Measurements from ENCODE around the gene GARIN3.

DNA sequence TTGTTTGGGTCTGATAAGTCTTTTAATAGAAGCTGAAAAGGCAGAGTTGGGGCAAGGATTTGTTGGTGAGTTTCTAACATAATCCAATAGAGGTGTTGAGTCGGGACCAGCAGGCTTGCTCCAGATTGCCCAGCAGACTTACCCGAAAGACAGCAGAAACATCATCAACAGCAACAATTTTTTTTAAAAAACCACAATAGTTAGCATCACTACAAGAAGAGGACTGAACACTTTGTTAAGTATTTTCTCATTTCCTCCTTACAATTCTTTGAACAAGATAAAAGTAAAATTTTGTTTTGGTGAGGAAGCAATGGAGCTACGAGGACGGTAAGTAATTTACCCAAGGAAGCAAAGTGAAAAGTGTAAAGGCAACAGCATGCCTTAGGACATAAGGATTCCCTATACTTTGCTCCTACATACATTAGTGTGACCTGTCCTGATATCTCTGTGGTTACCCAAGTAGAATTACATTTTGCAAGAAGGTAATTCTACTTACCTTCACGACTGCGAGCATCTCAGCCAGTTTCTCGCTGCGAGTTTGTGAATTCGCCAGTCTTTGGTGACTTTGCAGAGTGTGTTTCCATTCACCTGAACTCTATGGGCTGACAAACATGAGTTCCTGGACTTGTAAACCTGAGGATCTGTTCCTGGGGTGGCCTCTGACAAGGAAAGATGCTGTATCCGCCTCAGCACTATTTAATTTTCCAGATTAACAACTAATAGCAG lies 27.8 kb upstream of the GARIN3 start:
- TF ChIP-seq TAF1 (IDR thresholded peaks at IDR 0.05; ENCODE audit: borderline replicate concordance, low read depth, low read length) = no peak
- no peak for TF ChIP-seq USF1 (IDR thresholded peaks at IDR 0.05; ENCODE audit: borderline replicate concordance, low read depth)
- TF ChIP-seq RFX5 (IDR thresholded peaks at IDR 0.05; ENCODE audit: low read length) = no peak
- no peak for TF ChIP-seq REST (IDR thresholded peaks at IDR 0.05; ENCODE audit: low read depth, low read length)
- TF ChIP-seq, protein P1, sequence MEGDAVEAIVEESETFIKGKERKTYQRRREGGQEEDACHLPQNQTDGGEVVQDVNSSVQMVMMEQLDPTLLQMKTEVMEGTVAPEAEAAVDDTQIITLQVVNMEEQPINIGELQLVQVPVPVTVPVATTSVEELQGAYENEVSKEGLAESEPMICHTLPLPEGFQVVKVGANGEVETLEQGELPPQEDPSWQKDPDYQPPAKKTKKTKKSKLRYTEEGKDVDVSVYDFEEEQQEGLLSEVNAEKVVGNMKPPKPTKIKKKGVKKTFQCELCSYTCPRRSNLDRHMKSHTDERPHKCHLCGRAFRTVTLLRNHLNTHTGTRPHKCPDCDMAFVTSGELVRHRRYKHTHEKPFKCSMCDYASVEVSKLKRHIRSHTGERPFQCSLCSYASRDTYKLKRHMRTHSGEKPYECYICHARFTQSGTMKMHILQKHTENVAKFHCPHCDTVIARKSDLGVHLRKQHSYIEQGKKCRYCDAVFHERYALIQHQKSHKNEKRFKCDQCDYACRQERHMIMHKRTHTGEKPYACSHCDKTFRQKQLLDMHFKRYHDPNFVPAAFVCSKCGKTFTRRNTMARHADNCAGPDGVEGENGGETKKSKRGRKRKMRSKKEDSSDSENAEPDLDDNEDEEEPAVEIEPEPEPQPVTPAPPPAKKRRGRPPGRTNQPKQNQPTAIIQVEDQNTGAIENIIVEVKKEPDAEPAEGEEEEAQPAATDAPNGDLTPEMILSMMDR (IDR thresholded peaks at IDR 0.05) = no peak
- no peak for TF ChIP-seq ZBTB33 (IDR thresholded peaks at IDR 0.05; ENCODE audit: borderline replicate concordance, low read depth)
- no peak for TF ChIP-seq POLR2AphosphoS5 (IDR thresholded peaks at IDR 0.05; ENCODE audit: low read depth, low read length)
- TF ChIP-seq, protein P2, sequence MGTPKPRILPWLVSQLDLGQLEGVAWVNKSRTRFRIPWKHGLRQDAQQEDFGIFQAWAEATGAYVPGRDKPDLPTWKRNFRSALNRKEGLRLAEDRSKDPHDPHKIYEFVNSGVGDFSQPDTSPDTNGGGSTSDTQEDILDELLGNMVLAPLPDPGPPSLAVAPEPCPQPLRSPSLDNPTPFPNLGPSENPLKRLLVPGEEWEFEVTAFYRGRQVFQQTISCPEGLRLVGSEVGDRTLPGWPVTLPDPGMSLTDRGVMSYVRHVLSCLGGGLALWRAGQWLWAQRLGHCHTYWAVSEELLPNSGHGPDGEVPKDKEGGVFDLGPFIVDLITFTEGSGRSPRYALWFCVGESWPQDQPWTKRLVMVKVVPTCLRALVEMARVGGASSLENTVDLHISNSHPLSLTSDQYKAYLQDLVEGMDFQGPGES (IDR thresholded peaks at IDR 0.05; ENCODE audit: low read depth, low read length) = no peak
